B cell (primary cell): Measurements from ENCODE around the gene PSMD10. TPM values are rescaled to one million over a fixed set of nuclear protein-coding genes. Genes with fewer than 3 reads are reported as not detected.

Experiments used
- ATAC-seq: fragments of 200-7000 bp; cut with Tn5 transposase; one replicate; pipeline ENCODE4 v1.10.0; 2021; ENCODE audit warnings: low read depth, mild to moderate bottlenecking, moderate number of reproducible peaks, moderate library complexity
- CTCF ChIA-PET: fragments of 350-600 bp; sonication (Branson Sonifier 250); formaldehyde crosslinking; loops from one replicate; lab custom pipeline; 2021; ENCODE audit warnings: antibody characterized with exemption, inconsistent platforms; lab: Charles Lee
- POLR2A ChIA-PET: fragments of 350-600 bp; sonication (Branson Sonifier 250); formaldehyde crosslinking; loops from one replicate; lab custom pipeline; 2021; ENCODE audit warnings: antibody characterized with exemption; lab: Charles Lee
- DNase-seq: peaks from one replicate; pipeline ENCODE4 v3.0.0; 2013
- H2AFZ ChIP-seq: 2 replicates; pipeline ENCODE4 v1.6.1; 2012; ENCODE audit warnings: mild to moderate bottlenecking, low read depth, low read length; ENCODE audit not compliant: insufficient read depth, poor library complexity, severe bottlenecking
- H3K27ac ChIP-seq, 2 donors: 1 replicate in 1 of 2; 2 replicates in 1 of 2; pipeline ENCODE4 v1.5.1; 2012 to 2013; ENCODE audit warnings: low read length in 2 of 2, mild to moderate bottlenecking in 2 of 2, moderate library complexity in 1 of 2
- H3K27me3 ChIP-seq, 4 experiments: fragments of 200-600 bp in 1 of 4; sonication (generic) in 1 of 4; replicated peaks in 1 of 4; 1 replicate in 2 of 4; 2 replicates in 2 of 4; pipeline versions ENCODE4 v1.6.1 to v1.7.0; 2013 to 2016; ENCODE audit warnings: low read length in 3 of 4, mild to moderate bottlenecking in 2 of 4, mixed read lengths in 1 of 4, moderate library complexity in 1 of 4; ENCODE audit not compliant: insufficient read depth in 4 of 4, control insufficient read depth in 3 of 4; ENCODE audit errors: control extremely low read depth in 1 of 4
- H3K36me3 ChIP-seq, 2 experiments: replicated peaks in 1 of 2; 1 replicate in 1 of 2; 2 replicates in 1 of 2; pipeline versions ENCODE4 v1.6.1 to v1.7.1; 2013; ENCODE audit warnings: low read length in 1 of 2; ENCODE audit not compliant: insufficient read depth in 2 of 2, control insufficient read depth in 1 of 2; ENCODE audit errors: control extremely low read depth in 1 of 2, extremely low read depth in 1 of 2
- H3K4me1 ChIP-seq, 2 donors: fragments of 200-600 bp in 1 of 2; sonication (generic) in 1 of 2; 1 replicate in 1 of 2; 2 replicates in 1 of 2; pipeline versions ENCODE4 v1.5.1 to v1.6.1; 2013 to 2017; ENCODE audit warnings: low read length in 2 of 2; ENCODE audit not compliant: control insufficient read depth in 2 of 2, insufficient read depth in 2 of 2
- H3K4me2 ChIP-seq: replicated peaks from 2 replicates; pipeline ENCODE3; 2012; ENCODE audit warnings: mild to moderate bottlenecking, low read depth, low read length; ENCODE audit not compliant: poor library complexity, severe bottlenecking
- H3K4me3 ChIP-seq, 5 experiments: fragments of 200-600 bp in 1 of 5; sonication (generic) in 1 of 5; 1 replicate in 3 of 5; 2 replicates in 2 of 5; pipeline versions ENCODE4 v1.5.1 to v1.7.0; 2011 to 2016; ENCODE audit warnings: low read length in 4 of 5, mild to moderate bottlenecking in 4 of 5, low read depth in 2 of 5, control low read depth in 1 of 5, moderate library complexity in 1 of 5; ENCODE audit not compliant: insufficient read depth in 1 of 5; ENCODE audit errors: control extremely low read depth in 1 of 5, extremely low read depth in 1 of 5
- H3K79me2 ChIP-seq: fragments of 200-600 bp; sonication (generic); one replicate; pipeline ENCODE4 v1.6.0; 2016; ENCODE audit warnings: low read length; ENCODE audit not compliant: control insufficient read depth, insufficient read depth
- H3K9ac ChIP-seq: fragments of 200-600 bp; sonication (generic); 2 replicates; pipeline ENCODE4 v1.6.1; 2017; ENCODE audit warnings: mild to moderate bottlenecking, low read length, moderate library complexity
- H3K9me3 ChIP-seq, 3 donors: one replicate each; pipeline versions ENCODE4 v1.6.1 to v1.7.1; 2013; ENCODE audit warnings: low read length in 2 of 3; ENCODE audit not compliant: control insufficient read depth in 2 of 3, insufficient read depth in 1 of 3; ENCODE audit errors: control extremely low read depth in 1 of 3
- H4K20me1 ChIP-seq: 2 replicates; pipeline ENCODE4 v1.6.0; 2012; ENCODE audit warnings: mild to moderate bottlenecking, low read length; ENCODE audit not compliant: insufficient read depth, control insufficient read depth, poor library complexity, severe bottlenecking
- H3K27ac Mint-ChIP-seq: one replicate; pipeline ENCODE4 v1.8.0; 2021; ENCODE audit warnings: mixed read lengths
- H3K27me3 Mint-ChIP-seq: one replicate; pipeline ENCODE4 v1.8.0; 2021; ENCODE audit warnings: mixed read lengths
- H3K4me1 Mint-ChIP-seq: one replicate; pipeline ENCODE4 v1.8.0; 2021; ENCODE audit warnings: mixed read lengths
- H3K4me3 Mint-ChIP-seq: one replicate; pipeline ENCODE4 v1.8.0; 2021; ENCODE audit warnings: mixed read lengths
- H3K9me3 Mint-ChIP-seq: one replicate; pipeline ENCODE4 v1.8.0; 2022; ENCODE audit warnings: mixed read lengths; ENCODE audit not compliant: insufficient read depth
- EZH2 ChIP-seq: IDR thresholded peaks from 2 replicates; pipeline ENCODE4 v1.6.1; 2012; ENCODE audit warnings: borderline replicate concordance, low read depth, mild to moderate bottlenecking, moderate library complexity, low read length; ENCODE audit not compliant: insufficient read depth, poor library complexity, severe bottlenecking
- whole genome bisulfite sequencing: methylation state at CpG from one replicate; pipeline ENCODE4 v1.1.5; 2013; ENCODE audit warnings: missing lambda C conversion rate; ENCODE audit not compliant: insufficient coverage; 5-methylcytosine and 5-hydroxymethylcytosine counted together
- intact Hi-C: fragments of 100-400 bp; cut with micrococcal nuclease; formaldehyde crosslinking; loops from one replicate; pipeline ENCODE4 v1.10.0; 2022
- polyA plus RNA-seq: library from polyadenylated mRNA; depleted of rRNA; stranded (reverse); fragments of >200 nt; gene quantifications from 2 replicates; pipeline ENCODE4 v1.2.3, GENCODE V29; 2012
- total RNA-seq, 2 donors: library from RNA; stranded (reverse); fragments of 120-200 nt in 1 of 2; gene quantifications; 1 replicate in 1 of 2; 2 replicates in 1 of 2; pipeline versions ENCODE4 v1.2.3 to v1.2.4, GENCODE V29; 2013 to 2022
- TF ChIP-seq, protein P1 (sequence below): fragments of 200-600 bp; IDR thresholded peaks from one replicate; pipeline ENCODE4 v1.8.0; 2022; ENCODE audit warnings: antibody characterized with exemption, mild to moderate bottlenecking

The PSMD10 gene
- total and polyA plus RNA-seq, 2 donors (not counting 1 experiment from before 2014, with no cell fraction given) = 9.6 to 22.6 TPM

DNA sequence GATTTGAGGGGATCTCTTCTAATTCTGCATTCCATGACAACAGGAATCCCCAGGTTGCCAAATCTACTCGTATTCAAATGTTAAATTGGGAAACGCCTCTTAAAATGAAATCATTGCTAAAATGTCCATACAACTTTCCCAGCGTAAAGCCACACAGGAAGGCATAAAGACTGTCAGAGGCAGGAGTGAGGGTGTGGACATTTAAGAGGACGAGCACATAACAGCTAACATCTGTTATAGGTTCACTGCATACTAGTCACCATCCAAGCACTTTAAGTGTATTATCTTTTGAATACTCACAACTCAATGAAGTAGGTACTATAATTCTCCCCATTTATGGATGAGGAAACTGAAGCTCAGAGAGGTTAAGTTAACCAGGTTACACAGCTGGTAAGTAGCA is 35.8 kb upstream of the PSMD10 start:
- POLR2A ChIA-PET = no interaction called here
- Mint-ChIP-seq H3K27me3 (no peaks in the 10 kb centered on the region), H3K4me1 (no peaks in the 10 kb centered on the region), H3K9me3 (no peaks in the 10 kb centered on the region), H3K4me3 (no peak overlapping the region), H3K27ac (no peak overlapping the region)
- ATAC-seq = no peak
- Histone ChIP-seq H3K4me2 (no peak overlapping the region), H3K36me3 (peaks cover 5 to 7% of the 10 kb centered on the region in 2 experiments), H3K9me3 (no peaks in the 10 kb centered on the region), H3K4me1 (no peaks in the 10 kb centered on the region), H2AFZ (no peak overlapping the region), H3K9ac (no peak overlapping the region), H3K4me3 (no peak overlapping the region), H3K27ac (no peak overlapping the region), H4K20me1 (no peaks in the 10 kb centered on the region), H3K79me2 (no peaks in the 10 kb centered on the region), H3K27me3 (no peaks in the 10 kb centered on the region)
- WGBS = no CpG with 5 or more reads among the region's 4 CpGs
- CTCF ChIA-PET = no interaction called here
- no peak for TF ChIP-seq EZH2
- TF ChIP-seq, protein P1, sequence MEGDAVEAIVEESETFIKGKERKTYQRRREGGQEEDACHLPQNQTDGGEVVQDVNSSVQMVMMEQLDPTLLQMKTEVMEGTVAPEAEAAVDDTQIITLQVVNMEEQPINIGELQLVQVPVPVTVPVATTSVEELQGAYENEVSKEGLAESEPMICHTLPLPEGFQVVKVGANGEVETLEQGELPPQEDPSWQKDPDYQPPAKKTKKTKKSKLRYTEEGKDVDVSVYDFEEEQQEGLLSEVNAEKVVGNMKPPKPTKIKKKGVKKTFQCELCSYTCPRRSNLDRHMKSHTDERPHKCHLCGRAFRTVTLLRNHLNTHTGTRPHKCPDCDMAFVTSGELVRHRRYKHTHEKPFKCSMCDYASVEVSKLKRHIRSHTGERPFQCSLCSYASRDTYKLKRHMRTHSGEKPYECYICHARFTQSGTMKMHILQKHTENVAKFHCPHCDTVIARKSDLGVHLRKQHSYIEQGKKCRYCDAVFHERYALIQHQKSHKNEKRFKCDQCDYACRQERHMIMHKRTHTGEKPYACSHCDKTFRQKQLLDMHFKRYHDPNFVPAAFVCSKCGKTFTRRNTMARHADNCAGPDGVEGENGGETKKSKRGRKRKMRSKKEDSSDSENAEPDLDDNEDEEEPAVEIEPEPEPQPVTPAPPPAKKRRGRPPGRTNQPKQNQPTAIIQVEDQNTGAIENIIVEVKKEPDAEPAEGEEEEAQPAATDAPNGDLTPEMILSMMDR = no peak
- DNase-seq = no peak
- intact Hi-C loops = no loop called here

GRCh38 chrX:108126661-108127060 is 35.3 kb upstream of the PSMD10 start:
- Histone ChIP-seq H3K36me3 (peaks cover 5% of the 10 kb centered on the region in 2 experiments), H3K9me3 (no peaks in the 10 kb centered on the region), H4K20me1 (no peaks in the 10 kb centered on the region), H3K27me3 (no peaks in the 10 kb centered on the region), H3K4me2 (no peak overlapping the region), H3K4me1 (no peaks in the 10 kb centered on the region), H3K9ac (no peak overlapping the region), H3K79me2 (no peaks in the 10 kb centered on the region), H2AFZ (no peak overlapping the region), H3K4me3 (no peak overlapping the region), H3K27ac (no peak overlapping the region)
- WGBS = 40% methylated on average over 1 of the region's 2 CpGs
- Mint-ChIP-seq H3K27me3 (no peaks in the 10 kb centered on the region), H3K4me1 (no peaks in the 10 kb centered on the region), H3K27ac (no peak overlapping the region), H3K9me3 (no peaks in the 10 kb centered on the region), H3K4me3 (no peak overlapping the region)
- intact Hi-C loops = no loop called here
- no peak for ATAC-seq
- no peak for DNase-seq
- POLR2A ChIA-PET = no interaction called here
- TF ChIP-seq, protein P1 = no peak
- TF ChIP-seq EZH2 = no peak
- CTCF ChIA-PET = no interaction called here
